Activated CD8-positive, alpha-beta T cell treated with anti-CD3 and anti-CD28 coated beads for 36 hours (primary cell): ENCODE measurements around the gene PXDN. TPM values are rescaled to one million over a fixed set of nuclear protein-coding genes. Genes with fewer than 3 reads are reported as not detected.

Source experiments
- ATAC-seq: fragments of 200-7000 bp; cut with Tn5 transposase; one replicate; pipeline ENCODE4 v1.10.0; 2021; ENCODE audit warnings: mild to moderate bottlenecking, moderate library complexity
- CTCF ChIA-PET: fragments of 350-600 bp; sonication (Branson Sonifier 250); formaldehyde crosslinking; loops from one replicate; lab custom pipeline; 2021; ENCODE audit warnings: antibody characterized with exemption; lab: Charles Lee
- POLR2A ChIA-PET: fragments of 350-600 bp; sonication (Branson Sonifier 250); formaldehyde crosslinking; loops from one replicate; lab custom pipeline; 2021; ENCODE audit warnings: antibody characterized with exemption; lab: Charles Lee
- DNase-seq: peaks from one replicate; pipeline ENCODE4 v3.0.0-alpha.2; 2020
- H3K27ac Mint-ChIP-seq: one replicate; pipeline ENCODE4 v1.8.0; 2021; ENCODE audit warnings: mild to moderate bottlenecking, mixed read lengths
- H3K27me3 Mint-ChIP-seq: one replicate; pipeline ENCODE4 v1.8.0; 2021; ENCODE audit warnings: mixed read lengths
- H3K36me3 Mint-ChIP-seq: one replicate; pipeline ENCODE4 v1.8.0; 2021; ENCODE audit warnings: low read depth, mixed read lengths
- H3K4me1 Mint-ChIP-seq: one replicate; pipeline ENCODE4 v1.8.0; 2021; ENCODE audit warnings: low read depth, mixed read lengths
- H3K4me3 Mint-ChIP-seq: one replicate; pipeline ENCODE4 v1.8.0; 2021; ENCODE audit warnings: mild to moderate bottlenecking, moderate library complexity, mixed read lengths
- H3K9me3 Mint-ChIP-seq: one replicate; pipeline ENCODE4 v1.8.0; 2021; ENCODE audit warnings: mixed read lengths
- intact Hi-C: fragments of 100-400 bp; cut with micrococcal nuclease; formaldehyde crosslinking; loops from one replicate; pipeline ENCODE4 v1.10.0; 2022
- total RNA-seq, 2 experiments: library from RNA; stranded (reverse); gene quantifications; one replicate each; pipeline ENCODE4 v1.2.3, GENCODE V29; 2021
- TF ChIP-seq, protein P1 (sequence below): fragments of 200-600 bp; IDR thresholded peaks from one replicate; pipeline ENCODE4 v1.8.0; 2022; ENCODE audit warnings: antibody characterized with exemption, mild to moderate bottlenecking

PXDN gene
- total RNA-seq, 2 experiments from 2014 or later, result 0.58 to 0.83 TPM

DNA sequence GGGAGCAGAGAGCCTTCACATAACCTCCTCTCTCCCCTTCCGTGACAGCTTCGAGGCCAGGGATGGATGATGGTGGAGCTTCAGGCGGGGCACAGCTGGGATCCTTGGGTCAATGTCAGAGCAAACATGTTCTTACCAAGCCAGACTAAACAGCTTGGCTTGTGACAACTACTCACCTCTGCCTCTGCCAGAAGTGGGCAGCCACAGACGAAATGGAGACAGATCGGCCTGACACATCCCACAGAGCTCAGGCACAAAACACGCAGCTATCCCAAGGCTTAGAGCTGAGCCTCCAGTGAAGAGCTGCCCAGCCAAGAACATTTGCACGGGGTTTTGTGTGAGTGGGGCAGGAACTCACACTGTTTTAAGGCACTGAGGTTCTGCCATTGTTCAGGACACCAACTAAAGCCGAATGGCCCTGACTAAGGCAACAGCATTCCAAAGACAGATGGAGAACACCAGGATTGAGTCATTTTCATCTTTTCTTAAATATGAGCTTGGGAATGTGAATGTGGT lies 12.8 kb downstream of the PXDN start:
- H3K4me3 Mint-ChIP-seq, result no peak overlapping the region
- H3K4me1 Mint-ChIP-seq, result no peaks in the 10 kb centered on the region
- CTCF ChIA-PET, result no interaction called here
- no peak for DNase-seq
- intact Hi-C loops, result no loop called here
- POLR2A ChIA-PET, result no interaction called here
- TF ChIP-seq, protein P1, sequence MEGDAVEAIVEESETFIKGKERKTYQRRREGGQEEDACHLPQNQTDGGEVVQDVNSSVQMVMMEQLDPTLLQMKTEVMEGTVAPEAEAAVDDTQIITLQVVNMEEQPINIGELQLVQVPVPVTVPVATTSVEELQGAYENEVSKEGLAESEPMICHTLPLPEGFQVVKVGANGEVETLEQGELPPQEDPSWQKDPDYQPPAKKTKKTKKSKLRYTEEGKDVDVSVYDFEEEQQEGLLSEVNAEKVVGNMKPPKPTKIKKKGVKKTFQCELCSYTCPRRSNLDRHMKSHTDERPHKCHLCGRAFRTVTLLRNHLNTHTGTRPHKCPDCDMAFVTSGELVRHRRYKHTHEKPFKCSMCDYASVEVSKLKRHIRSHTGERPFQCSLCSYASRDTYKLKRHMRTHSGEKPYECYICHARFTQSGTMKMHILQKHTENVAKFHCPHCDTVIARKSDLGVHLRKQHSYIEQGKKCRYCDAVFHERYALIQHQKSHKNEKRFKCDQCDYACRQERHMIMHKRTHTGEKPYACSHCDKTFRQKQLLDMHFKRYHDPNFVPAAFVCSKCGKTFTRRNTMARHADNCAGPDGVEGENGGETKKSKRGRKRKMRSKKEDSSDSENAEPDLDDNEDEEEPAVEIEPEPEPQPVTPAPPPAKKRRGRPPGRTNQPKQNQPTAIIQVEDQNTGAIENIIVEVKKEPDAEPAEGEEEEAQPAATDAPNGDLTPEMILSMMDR, result no peak
- H3K27me3 Mint-ChIP-seq, result no peaks in the 10 kb centered on the region
- no peaks in the 10 kb centered on the region for H3K36me3 Mint-ChIP-seq
- ATAC-seq, result no peak
- no peaks in the 10 kb centered on the region for H3K9me3 Mint-ChIP-seq
- H3K27ac Mint-ChIP-seq, result no peak overlapping the region

DNA sequence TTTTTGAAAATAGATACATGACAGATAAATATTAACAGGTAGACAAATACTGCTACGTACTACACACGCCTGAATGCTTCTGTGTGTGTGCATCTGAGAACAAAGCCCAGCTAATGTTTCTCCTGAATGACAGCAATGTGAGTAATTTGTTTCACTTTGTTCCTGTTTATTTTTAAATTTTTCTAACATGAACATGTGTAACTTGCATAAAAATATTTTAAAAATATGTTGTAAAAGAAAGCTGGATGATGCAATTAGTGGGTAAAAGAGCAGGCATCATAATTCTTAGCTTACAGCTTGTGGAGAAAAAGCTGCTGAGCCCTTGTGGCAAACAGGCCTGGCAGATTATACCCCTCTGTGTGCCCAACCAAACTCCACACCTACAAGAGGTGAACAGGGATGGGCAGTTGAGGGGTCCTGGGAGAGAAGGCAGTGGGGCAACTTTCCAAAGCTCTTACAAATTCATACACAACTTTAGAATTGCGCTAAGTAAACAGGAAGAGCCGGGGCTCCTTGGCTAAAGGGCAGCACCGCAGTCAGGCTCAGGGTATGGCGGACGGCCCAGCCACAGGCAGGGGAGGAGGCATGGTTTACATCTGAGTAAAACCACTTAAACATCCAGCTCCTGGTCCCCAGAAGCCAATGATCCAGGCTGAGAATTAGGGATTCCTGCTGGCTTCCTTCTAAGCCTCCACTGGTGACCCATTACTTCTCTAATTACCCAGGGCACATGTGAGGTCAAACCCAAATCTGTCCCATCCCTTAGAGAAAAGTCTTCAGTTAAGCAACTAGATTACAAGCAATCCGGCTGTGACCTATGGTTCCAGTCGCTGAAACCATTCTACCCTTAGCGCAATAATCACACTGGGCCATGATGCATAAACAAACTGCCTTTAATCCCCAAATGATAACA lies 14.0 kb downstream of the PXDN start:
- Mint-ChIP-seq H3K9me3 (no peaks in the 10 kb centered on the region), H3K36me3 (no peaks in the 10 kb centered on the region), H3K27ac (no peak overlapping the region), H3K4me1 (no peaks in the 10 kb centered on the region), H3K4me3 (no peak overlapping the region), H3K27me3 (no peaks in the 10 kb centered on the region)
- DNase-seq (no peak), ATAC-seq (no peak)
- TF ChIP-seq, protein P1, result no peak
- POLR2A ChIA-PET, result no interaction called here
- intact Hi-C loops, result no loop called here
- CTCF ChIA-PET, result interaction anchor here (1.0 kb wide), 1 partner anchor 20 kb away, joined by 3 read pairs; no protein-coding TSS in a partner anchor

DNA sequence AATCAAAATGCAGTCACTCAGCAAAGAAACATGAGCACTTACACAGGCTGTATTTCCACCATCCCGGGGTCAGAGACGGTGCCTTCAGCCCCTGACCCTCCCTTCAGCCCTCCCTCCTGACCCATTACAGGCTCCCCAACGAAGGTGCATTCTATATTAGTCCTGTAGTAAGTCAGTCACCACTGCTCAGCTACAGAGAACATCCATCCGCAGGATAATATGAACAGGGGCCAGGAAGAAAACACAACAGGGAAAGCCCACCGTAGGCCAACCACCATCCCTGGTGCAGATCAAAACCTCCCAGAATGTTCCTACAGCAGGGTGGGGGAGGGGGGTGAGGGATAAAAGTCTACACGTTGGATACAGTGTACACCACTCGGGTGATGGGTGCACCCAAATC lies 15.1 kb downstream of the PXDN start:
- H3K27me3 Mint-ChIP-seq, result no peaks in the 10 kb centered on the region
- DNase-seq, result no peak
- H3K4me3 Mint-ChIP-seq, result no peak overlapping the region
- H3K36me3 Mint-ChIP-seq, result no peaks in the 10 kb centered on the region
- H3K27ac Mint-ChIP-seq, result no peak overlapping the region
- intact Hi-C loops, result no loop called here
- ChIA-PET CTCF (no interaction called here), POLR2A (no interaction called here)
- no peaks in the 10 kb centered on the region for H3K9me3 Mint-ChIP-seq
- no peak for ATAC-seq
- no peaks in the 10 kb centered on the region for H3K4me1 Mint-ChIP-seq
- TF ChIP-seq, protein P1, result no peak

DNA sequence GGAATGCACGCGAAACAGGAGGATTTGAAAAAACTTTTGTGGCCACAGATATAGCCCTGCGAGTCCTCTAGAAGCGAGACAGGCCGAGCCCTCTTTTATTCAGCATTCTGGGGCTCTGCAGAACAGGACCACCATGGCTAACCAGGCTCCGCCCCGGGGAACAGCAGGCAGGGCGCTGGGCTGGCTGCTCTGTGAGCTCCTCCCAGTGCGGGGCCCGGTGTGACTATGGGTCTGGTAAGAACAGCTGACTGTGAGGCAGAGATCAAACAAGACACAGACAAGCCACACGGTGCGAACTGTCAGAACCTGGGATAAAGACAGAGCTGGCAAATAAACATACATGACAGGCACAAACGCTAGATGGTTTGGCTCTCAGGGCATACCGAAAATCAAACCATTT lies 15.5 kb downstream of the PXDN start:
- no peak overlapping the region for H3K27ac Mint-ChIP-seq
- H3K9me3 Mint-ChIP-seq, result no peaks in the 10 kb centered on the region
- ChIA-PET POLR2A (no interaction called here), CTCF (no interaction called here)
- H3K4me3 Mint-ChIP-seq, result no peak overlapping the region
- ATAC-seq (no peak), DNase-seq (no peak)
- intact Hi-C loops, result no loop called here
- no peaks in the 10 kb centered on the region for H3K36me3 Mint-ChIP-seq
- H3K27me3 Mint-ChIP-seq, result no peaks in the 10 kb centered on the region
- no peaks in the 10 kb centered on the region for H3K4me1 Mint-ChIP-seq
- TF ChIP-seq, protein P1, result no peak

DNA sequence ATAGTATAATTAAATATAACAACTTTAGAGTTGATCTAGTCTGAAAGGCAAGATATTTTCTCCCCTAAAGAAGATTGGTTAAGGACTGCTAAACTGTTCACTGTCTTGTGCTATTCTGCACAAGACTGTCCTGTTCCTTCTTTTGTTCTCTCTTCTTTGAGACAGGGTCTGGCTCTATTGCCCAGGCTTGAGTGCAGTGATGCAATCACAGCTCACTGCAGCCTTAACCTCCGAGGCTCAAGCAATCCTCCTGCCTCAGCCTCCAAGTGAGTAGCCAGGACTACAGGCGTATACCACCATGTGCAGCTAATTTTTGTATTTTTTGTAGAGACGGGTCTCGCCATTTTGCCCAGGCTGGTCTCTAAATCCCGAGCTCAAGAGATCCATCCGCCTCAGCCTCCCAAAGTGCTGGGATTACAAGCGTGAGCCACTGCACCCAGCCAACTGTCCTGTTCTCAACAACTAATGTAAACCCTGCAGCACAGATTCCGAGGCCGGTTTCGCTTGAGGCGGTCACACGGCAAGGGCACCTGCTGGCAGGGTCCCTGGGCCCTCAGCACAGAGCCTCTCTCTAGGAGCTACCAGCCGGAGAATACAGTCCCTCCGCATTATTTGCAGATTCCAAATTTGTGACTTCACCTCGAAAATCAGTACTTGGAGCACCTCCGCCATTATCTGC lies 16.4 kb downstream of the PXDN start:
- H3K4me3 Mint-ChIP-seq, result no peak overlapping the region
- TF ChIP-seq, protein P1, result no peak
- DNase-seq, result no peak
- intact Hi-C loops, result no loop called here
- CTCF ChIA-PET, result no interaction called here
- H3K4me1 Mint-ChIP-seq, result no peaks in the 10 kb centered on the region
- POLR2A ChIA-PET, result no interaction called here
- H3K27ac Mint-ChIP-seq, result no peak overlapping the region
- H3K9me3 Mint-ChIP-seq, result no peaks in the 10 kb centered on the region
- no peak for ATAC-seq
- no peaks in the 10 kb centered on the region for H3K27me3 Mint-ChIP-seq
- no peaks in the 10 kb centered on the region for H3K36me3 Mint-ChIP-seq
